HL-60 (cell line): ENCODE data around the gene ADGRG1.

Experiments
- CTCF ChIP-seq: IDR thresholded peaks from one replicate; pipeline ENCODE4 v1.5.1; 2011; ENCODE audit warnings: low read length, control low read depth, inconsistent platforms; ENCODE audit not compliant: insufficient read depth
- GABPA ChIP-seq: IDR thresholded peaks from 2 replicates; pipeline ENCODE4 v1.6.1; 2012; ENCODE audit warnings: low read depth
- POLR2AphosphoS5 ChIP-seq: IDR thresholded peaks from 2 replicates; pipeline ENCODE4 v1.6.1; 2012; ENCODE audit warnings: low read depth
- REST ChIP-seq: IDR thresholded peaks from 2 replicates; pipeline ENCODE4 v1.6.1; 2012; ENCODE audit warnings: low read depth; ENCODE audit not compliant: insufficient replicate concordance

DNA sequence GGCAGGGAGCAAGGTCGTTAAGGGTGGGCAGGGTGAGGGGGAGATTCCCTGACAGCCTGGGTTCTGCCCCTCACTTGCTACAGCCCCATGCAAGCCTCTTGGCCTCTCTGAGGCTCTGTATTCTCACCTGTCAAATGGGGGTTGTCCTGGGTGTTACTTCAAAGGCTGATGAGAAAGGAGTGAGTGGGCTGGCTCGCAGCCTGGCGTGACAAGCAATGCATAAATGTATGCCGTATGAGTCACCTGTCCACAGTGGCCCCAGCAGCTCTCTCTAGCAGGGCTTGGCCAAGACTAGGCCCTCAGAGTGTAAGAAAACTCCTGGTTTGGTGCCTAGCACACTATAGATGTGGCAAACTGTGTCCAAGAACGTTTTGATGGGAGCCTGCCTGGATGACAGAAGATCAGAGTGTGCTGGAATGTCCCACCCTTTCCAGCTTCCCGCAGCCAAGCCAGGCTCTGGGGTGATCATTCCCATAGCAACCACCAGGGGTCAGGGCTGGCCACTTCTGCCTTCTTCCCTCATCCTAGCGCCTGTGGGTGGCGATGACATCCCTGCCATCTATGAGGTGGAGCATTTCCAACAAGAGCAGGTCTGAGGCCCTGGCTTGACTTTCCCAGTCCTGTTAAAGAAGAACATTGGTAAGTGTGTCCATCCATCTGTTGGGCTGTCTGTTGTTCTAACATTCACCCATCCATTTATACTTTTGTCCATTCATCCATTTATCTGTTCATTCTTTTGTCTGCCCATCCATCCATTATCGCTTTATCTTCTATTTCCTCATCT lies 37.2 kb upstream of the ADGRG1 start:
- peak; percentile 74 for TF ChIP-seq CTCF
- no peak for TF ChIP-seq POLR2AphosphoS5
- TF ChIP-seq GABPA: no peak
- TF ChIP-seq REST: no peak
